ENCODE measurements around the gene ADAMTSL1.

ADAMTSL1 gene

GRCh38 chr9:18786911-18787650 lies 313.1 kb downstream of the ADAMTSL1 start:
- DNase-seq: no peak

DNA sequence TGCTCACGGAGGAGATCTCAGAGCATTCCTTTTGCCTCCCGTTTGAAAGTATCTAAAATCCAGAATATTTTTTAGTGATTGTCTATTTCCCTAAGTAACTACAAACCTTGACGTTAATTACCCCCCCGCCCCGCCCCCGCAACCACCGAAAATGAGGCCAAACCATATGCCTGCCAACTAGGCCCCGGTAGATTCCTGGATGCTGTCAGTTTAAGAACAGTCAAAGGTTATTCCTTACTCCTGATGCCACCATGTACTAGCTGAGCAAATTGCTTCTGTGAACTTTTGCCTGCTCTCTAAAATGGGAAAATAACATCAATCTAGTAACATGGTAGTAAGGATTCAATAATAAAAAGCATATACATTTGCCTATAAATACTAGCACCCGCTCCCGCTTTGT lies 314.3 kb downstream of the ADAMTSL1 start:
- DNase-seq: no peak

GRCh38 chr9:18791074-18791473 lies 317.1 kb downstream of the ADAMTSL1 start:
- DNase-seq: no peak

GRCh38 chr9:18793122-18793521 lies 319.2 kb downstream of the ADAMTSL1 start:
- no peak for DNase-seq

GRCh38 chr9:18795947-18796671 lies 322.2 kb downstream of the ADAMTSL1 start:
- no peak for DNase-seq

GRCh38 chr9:18796696-18797270 lies 322.8 kb downstream of the ADAMTSL1 start:
- no peak for DNase-seq

GRCh38 chr9:18798106-18798505 lies 324.2 kb downstream of the ADAMTSL1 start:
- DNase-seq: no peak

- no peak for DNase-seq
These were observed 324.7 kb downstream of the ADAMTSL1 start for GRCh38 chr9:18798508-18799290.

- DNase-seq: no peak
These were observed 325.5 kb downstream of the ADAMTSL1 start for GRCh38 chr9:18799428-18799827.

GRCh38 chr9:18800579-18800978 lies 326.6 kb downstream of the ADAMTSL1 start:
- no peak for DNase-seq

DNA sequence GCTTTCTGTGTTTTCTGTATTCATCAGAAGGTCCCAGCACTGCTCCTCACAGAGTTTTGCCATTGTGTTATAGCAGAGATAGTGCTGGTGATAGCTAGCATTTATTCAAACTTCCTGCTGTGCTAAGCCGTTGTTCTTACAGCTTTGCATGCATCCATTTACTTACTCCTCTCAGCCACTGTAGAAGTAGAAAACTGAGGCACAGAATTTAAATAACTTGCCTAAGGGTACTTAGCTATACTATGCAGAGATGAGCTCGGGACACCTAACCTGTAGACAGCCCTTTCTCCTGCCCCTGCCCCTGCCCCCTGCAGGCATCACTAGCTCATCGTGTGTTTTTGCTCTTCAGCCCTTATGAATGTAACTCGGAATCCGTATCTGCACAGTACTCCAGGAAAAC lies 331.4 kb downstream of the ADAMTSL1 start:
- DNase-seq: no peak

- DNase-seq: peak; percentile 5
These were observed 332.5 kb downstream of the ADAMTSL1 start for GRCh38 chr9:18806232-18807080.

DNA sequence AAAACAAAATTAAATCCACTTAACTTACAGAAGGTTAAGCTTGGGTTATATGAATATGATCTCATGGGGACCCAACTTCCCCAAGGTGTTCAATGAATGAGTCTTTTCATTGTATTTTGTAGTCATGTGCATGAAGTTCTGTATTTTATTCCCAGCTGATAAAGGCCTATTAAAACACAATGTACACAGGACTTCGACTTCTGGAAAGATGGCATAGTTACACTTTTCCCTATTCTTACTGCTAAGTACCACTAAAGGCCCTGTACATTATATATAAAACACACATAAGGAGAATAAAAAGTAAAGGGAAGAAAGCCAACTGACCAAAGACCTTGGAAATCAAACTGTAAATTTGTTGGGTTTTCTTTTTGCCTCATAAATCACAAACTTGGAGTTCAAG lies 336.6 kb downstream of the ADAMTSL1 start:
- no peak for DNase-seq

- no peak for DNase-seq
These were observed 337.2 kb downstream of the ADAMTSL1 start for GRCh38 chr9:18811171-18811570.

GRCh38 chr9:18819418-18819817 lies 345.5 kb downstream of the ADAMTSL1 start:
- DNase-seq: no peak

- no peak for DNase-seq
These were observed 346.7 kb downstream of the ADAMTSL1 start for GRCh38 chr9:18820566-18821095.

GRCh38 chr9:18821788-18822187 lies 347.8 kb downstream of the ADAMTSL1 start:
- DNase-seq: no peak

- DNase-seq: no peak
These were observed 348.9 kb downstream of the ADAMTSL1 start for GRCh38 chr9:18822850-18823249.

GRCh38 chr9:18824095-18824666 lies 350.2 kb downstream of the ADAMTSL1 start:
- DNase-seq: no peak

DNA sequence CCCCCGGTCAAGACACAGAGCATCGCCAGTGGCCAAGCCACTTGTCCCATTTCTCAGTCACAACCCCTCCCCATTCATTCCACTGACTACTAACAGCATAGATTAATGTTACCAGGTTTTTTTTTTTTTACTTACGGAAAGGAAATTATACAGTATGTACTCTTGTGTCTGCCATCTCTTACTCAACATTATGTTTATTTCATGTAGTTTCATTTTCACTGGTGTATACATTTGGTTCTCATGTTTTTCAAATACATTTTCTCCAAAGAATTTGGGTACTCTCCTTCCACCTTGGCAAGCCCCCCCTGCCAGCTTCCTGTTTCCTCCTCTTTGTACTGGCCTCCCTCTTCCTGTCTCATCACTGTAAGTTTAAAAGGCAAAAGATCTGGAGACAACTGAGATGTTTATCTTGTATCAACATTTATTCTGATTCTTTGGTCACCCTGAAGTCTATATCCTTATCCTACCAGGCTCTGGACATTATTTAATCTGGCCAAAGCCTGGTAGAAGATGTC lies 351.8 kb downstream of the ADAMTSL1 start:
- DNase-seq: peak; percentile 56

- DNase-seq: peak; percentile 89
These were observed 352.3 kb downstream of the ADAMTSL1 start for GRCh38 chr9:18826248-18826647.
